GM18502 (cell line): ENCODE results near the gene TUBGCP5.
A peak's percentile ranks its signal among the peaks of the same experiment; 100 is the strongest.
"Not testable (repeated sequence)": the region's sequence is repeated elsewhere in the genome, so short reads cannot be mapped to it uniquely, and the experiment has no call there.

Source experiments
- ATAC-seq: cut with Tn5 transposase; IDR thresholded peaks from one replicate; pipeline ENCODE4 v1.9.1; 2021; ENCODE audit warnings: mild to moderate bottlenecking; ENCODE audit not compliant: unreplicated experiment, poor library complexity

Gene TUBGCP5

GRCh38 chr15:23039143-23039916 is at the start of gene TUBGCP5:
Gene TUBGCP5, minus strand, starts transcription at chr15:23039569. Its CDS starts 26 bp downstream, at chr15:23039543.
- ATAC-seq, result peak; percentile 95

- no peak for ATAC-seq
Observed at GRCh38 chr15:23083115-23083514, 43.7 kb upstream of the TUBGCP5 start.

- ATAC-seq, result not testable (repeated sequence)
Observed at GRCh38 chr15:23081996-23082737, 42.8 kb upstream of the TUBGCP5 start.

- no peak for ATAC-seq
Observed at GRCh38 chr15:23081271-23081670, 41.9 kb upstream of the TUBGCP5 start.

- ATAC-seq, result no peak
Observed at GRCh38 chr15:23079766-23080165, 40.4 kb upstream of the TUBGCP5 start.

GRCh38 chr15:23075927-23076326 is 36.6 kb upstream of the TUBGCP5 start:
- ATAC-seq, result no peak

- no peak for ATAC-seq
Observed at GRCh38 chr15:23074684-23075083, 35.3 kb upstream of the TUBGCP5 start.

GRCh38 chr15:23073890-23074646 is 34.7 kb upstream of the TUBGCP5 start:
- no peak for ATAC-seq

- no peak for ATAC-seq
Observed at GRCh38 chr15:23072633-23073032, 33.3 kb upstream of the TUBGCP5 start.

GRCh38 chr15:23069496-23070166 is 30.3 kb upstream of the TUBGCP5 start:
- ATAC-seq, result no peak

GRCh38 chr15:23067416-23067815 is 28.0 kb upstream of the TUBGCP5 start:
- no peak for ATAC-seq

GRCh38 chr15:23065836-23066235 is 26.5 kb upstream of the TUBGCP5 start:
- ATAC-seq, result no peak

GRCh38 chr15:23064156-23064555 is 24.8 kb upstream of the TUBGCP5 start:
- no peak for ATAC-seq

GRCh38 chr15:23057707-23058106 is 18.3 kb upstream of the TUBGCP5 start:
- ATAC-seq, result no peak

- ATAC-seq, result no peak
Observed at GRCh38 chr15:23055316-23055715, 15.9 kb upstream of the TUBGCP5 start.

- ATAC-seq, result no peak
Observed at GRCh38 chr15:23052522-23052921, 13.2 kb upstream of the TUBGCP5 start.

GRCh38 chr15:23050708-23051107 is 11.3 kb upstream of the TUBGCP5 start:
- no peak for ATAC-seq

- ATAC-seq, result no peak
Observed at GRCh38 chr15:23049984-23050628, 10.7 kb upstream of the TUBGCP5 start.

GRCh38 chr15:23048572-23049282 is 9.4 kb upstream of the TUBGCP5 start:
- not testable (repeated sequence) for ATAC-seq
